Head of caudate nucleus (tissue), 42 donors: ENCODE measurements around the gene HADHA.

Experiments
- DNase-seq, 42 donors: peaks; one replicate each; pipeline versions ENCODE4 v3.0.0 to v3.0.0-alpha.2; 2020 to 2021; ENCODE audit warnings: mixed read lengths in 7 of 42
- intact Hi-C: fragments of 100-400 bp; cut with DNase I; formaldehyde crosslinking; loops from one replicate; pipeline ENCODE4 v1.15.0; 2022

Gene HADHA

GRCh38 chr2:26182441-26182840, 62.0 kb downstream of the HADHA start:
- no peak for DNase-seq
- intact Hi-C loops, result no loop called here

DNA sequence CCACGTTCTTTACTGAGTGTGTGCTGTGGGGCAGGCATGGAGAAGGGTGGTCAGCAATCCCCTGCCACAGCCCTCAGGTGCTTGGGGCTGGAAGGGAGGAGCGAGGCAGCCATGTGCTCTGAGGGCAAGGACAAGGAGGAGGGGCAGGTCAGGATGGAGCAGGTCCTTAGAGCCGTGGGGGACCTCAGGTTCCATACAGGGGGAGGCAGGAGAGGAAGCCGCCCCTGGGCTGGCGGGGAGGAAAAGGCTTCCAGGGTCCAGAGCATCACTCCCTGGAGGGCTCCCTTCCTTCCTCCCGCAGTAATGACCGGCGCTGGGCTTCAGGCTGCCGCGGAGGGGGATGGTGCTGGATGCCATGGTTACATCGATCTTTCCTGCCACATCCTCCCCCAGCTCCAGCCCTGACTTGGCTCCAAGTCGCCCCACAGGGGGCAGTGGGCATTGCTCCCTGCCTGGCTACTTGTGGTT, 65.0 kb downstream of the HADHA start:
- peak in 13 of 42 donors; percentile 16 to 68 (median 37) for DNase-seq
- intact Hi-C loops, result loop anchor here (10.0 kb wide), 1 partner anchor 65 kb away; the partner anchor contains the start of genes HADHA and HADHB

DNA sequence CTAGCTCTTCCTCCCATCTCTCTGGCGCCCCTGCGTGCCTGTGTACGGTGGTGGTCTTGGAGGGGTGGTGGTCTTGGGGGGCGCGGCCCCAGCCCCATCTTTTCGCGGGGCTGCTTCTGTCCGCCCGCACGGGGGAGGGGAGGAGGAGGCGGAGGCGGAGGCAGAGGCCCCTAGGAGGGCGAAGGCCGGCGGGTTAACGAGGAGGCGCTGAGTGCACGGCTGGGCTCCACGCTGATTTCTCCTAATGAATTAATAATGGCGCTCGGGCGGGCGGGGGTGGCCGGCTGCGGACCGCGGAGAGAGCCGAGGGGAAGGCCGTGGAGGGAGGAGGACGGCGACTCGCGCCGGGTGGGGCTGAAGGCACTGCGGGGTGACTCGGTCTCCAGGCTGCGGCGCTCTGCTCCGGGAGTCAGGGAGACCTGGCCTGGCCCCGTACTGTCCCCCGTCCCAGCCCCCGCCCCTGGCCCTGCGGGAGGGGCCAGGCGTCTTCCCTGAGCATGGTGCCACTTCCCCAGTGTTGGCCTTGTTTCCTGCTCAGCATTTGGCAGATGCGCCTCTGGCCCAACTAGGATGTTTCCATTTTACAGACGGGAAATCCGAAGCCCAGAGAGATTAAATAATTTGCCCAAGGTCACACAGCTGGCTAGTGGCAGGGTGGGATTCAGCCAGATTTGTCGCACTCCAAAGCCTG, 65.5 kb downstream of the HADHA start:
- DNase-seq, result peak in 24 of 42 donors; percentile 28 to 71 (median 40)
- intact Hi-C loops, result loop anchor here (10.0 kb wide), 1 partner anchor 66 kb away; the partner anchor contains the start of genes HADHA and HADHB

GRCh38 chr2:26178246-26178645, 66.2 kb downstream of the HADHA start:
- intact Hi-C loops, result loop anchor here (10.0 kb wide), 1 partner anchor 67 kb away; the partner anchor contains the start of genes HADHA and HADHB
- peak in 2 of 42 donors; percentile 19 to 29 for DNase-seq

DNA sequence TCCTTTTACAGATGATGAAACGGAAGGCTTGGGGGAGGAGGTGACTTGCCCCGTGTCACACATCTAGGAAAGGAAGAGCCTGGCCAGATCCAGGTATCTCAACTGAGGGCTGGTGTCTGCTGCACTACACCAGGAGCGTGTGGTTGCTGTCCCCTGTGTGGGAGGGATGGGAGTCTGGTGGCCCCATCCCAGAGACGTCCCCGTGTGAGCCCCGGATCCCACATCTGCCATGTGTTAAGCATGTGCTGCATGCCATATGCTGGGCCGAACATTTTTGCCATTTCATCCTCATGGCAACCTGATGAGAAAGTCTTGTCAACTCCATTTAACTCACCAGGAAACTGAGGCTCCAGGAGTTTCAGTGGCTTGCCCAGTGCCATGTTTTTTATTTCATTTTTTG, 67.3 kb downstream of the HADHA start:
- intact Hi-C loops, result loop anchor here (10.0 kb wide), 1 partner anchor 68 kb away; the partner anchor contains the start of genes HADHA and HADHB
- DNase-seq, result peak in 2 of 42 donors; percentile 25 to 36

- intact Hi-C loops, result loop anchor here (10.0 kb wide), 1 partner anchor 69 kb away; the partner anchor contains the start of genes HADHA and HADHB
- peak in 1 of 42 donors; percentile 28 for DNase-seq
Observed at GRCh38 chr2:26176279-26176615, 68.2 kb downstream of the HADHA start.

GRCh38 chr2:26175466-26176278, 68.8 kb downstream of the HADHA start:
- intact Hi-C loops, result loop anchor here (10.0 kb wide), 1 partner anchor 69 kb away; the partner anchor contains the start of genes HADHA and HADHB
- peak in 2 of 42 donors; percentile 30 to 40 for DNase-seq

GRCh38 chr2:26174691-26175465, 69.6 kb downstream of the HADHA start:
- peak in 3 of 42 donors; percentile 4 to 40 (median 25) for DNase-seq
- intact Hi-C loops, result loop anchor here (10.0 kb wide), 1 partner anchor 70 kb away; the partner anchor contains the start of genes HADHA and HADHB

- intact Hi-C loops, result loop anchor here (10.0 kb wide), 1 partner anchor 71 kb away; the partner anchor contains the start of genes HADHA and HADHB
- peak in 34 of 42 donors; percentile 21 to 81 (median 48) for DNase-seq
Observed at GRCh38 chr2:26173776-26174482, 70.5 kb downstream of the HADHA start.

GRCh38 chr2:26172871-26173775, 71.3 kb downstream of the HADHA start, which contains the start of gene GAREM2:
Gene GAREM2 (plus strand): TSS chr2:26173088. CDS start chr2:26173221, 133 bp downstream.
- peak in 2 of 42 donors; percentile 30 to 42 for DNase-seq
- intact Hi-C loops, result loop anchor here (10.0 kb wide), 1 partner anchor 72 kb away; the partner anchor contains the start of genes HADHA and HADHB

DNA sequence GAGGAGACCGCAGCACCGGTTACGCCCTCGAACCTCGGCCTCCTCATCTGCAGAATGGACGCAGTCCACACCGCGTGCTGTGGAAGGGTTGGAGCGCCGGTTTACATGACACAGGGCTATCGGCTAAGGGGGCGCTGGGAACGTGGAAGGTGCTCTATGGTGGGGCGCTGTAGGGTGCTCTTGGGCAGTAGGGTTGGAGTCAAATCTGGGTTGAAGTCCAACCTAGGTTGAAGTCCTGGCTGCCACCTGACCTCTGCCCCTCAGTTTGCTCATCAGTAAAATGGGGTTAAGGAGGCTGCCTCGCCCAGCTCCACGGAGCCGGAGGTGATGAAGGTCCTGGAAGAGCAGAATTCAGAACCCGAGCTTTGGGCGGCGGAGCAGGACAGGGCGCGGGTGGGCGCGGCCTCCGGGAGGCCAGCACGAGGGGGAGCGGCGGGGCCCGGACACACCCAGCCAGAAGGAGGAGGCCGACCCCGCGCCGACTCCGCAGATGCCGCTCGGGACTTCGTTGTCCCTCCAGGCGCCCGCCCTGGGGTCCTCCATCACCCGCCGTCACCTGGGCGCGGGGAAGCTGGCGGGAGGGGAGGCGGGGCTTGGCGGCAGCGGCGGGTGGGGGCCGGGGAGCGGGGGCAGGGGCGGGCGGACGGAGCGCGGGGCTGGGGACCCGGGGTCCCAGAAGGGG, 72.1 kb downstream of the HADHA start:
- peak in 2 of 42 donors; percentile 23 to 42 for DNase-seq
- intact Hi-C loops, result loop anchor here (10.0 kb wide), 1 partner anchor 72 kb away; the partner anchor contains the start of genes HADHA and HADHB

- intact Hi-C loops, result loop anchor here (10.0 kb wide), 1 partner anchor 74 kb away; the partner anchor contains the start of genes HADHA and HADHB
Observed at GRCh38 chr2:26170795-26171194, 73.6 kb downstream of the HADHA start.

DNA sequence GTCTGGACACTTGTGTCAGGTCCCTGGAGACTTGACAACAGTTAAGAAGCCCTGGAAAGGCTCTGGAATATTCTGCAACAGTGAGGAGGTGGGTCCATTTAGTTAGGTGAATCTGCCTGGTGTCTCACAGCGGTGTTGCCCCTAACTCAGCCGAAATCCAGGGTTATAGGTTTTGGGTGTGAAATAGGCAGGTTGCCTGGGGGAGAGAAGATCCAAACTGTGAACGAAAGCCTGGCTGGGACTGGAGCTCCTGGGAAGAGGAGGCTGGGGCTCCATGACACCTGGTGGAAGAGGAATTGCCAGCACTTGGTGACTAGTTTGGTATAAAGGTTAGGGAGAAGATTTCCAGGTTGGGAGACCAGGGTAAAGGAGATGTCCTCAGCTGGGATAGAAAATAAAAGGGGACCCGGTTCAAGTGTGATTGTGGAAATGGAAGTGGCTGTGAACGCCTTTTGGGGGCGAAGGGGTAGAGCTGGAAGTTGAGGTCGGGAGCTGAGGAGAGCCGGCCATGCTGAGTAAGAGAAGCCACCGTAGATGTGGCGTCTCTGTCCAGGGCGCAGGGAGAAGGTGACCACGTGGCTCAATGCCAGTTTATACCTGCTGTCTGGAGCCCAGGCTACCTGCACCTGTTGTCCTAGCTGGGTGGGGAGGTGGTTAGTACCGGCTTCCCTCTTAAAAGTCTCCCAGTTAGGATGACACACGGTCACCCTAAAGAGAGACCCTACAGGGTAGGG, 74.6 kb downstream of the HADHA start:
- DNase-seq, result peak in 2 of 42 donors; percentile 2 to 37
- intact Hi-C loops, result loop anchor here (10.0 kb wide), 1 partner anchor 75 kb away; the partner anchor contains the start of genes HADHA and HADHB

More at GRCh38 chr2:26170795-26171194, 73.6 kb downstream of the HADHA start:
- peak in 2 of 42 donors; percentile 18 to 27 for DNase-seq

- DNase-seq, result peak in 2 of 42 donors; percentile 16 to 35
- intact Hi-C loops, result no loop called here
Observed at GRCh38 chr2:26169226-26169625, 75.2 kb downstream of the HADHA start.

- intact Hi-C loops, result no loop called here
- DNase-seq, result peak in 2 of 42 donors; percentile 3 to 19
Observed at GRCh38 chr2:26168785-26169184, 75.6 kb downstream of the HADHA start.
